RPMI8226 (cell line): Measurements from ENCODE around the gene SCN8A.
"Not testable (repeated sequence)": the region's sequence is repeated elsewhere in the genome, so short reads cannot be mapped to it uniquely, and the experiment has no call there.

Experiments used
- DNase-seq: peaks from one replicate; pipeline ENCODE4 v3.0.0-alpha.2; 2015

The SCN8A gene

DNA sequence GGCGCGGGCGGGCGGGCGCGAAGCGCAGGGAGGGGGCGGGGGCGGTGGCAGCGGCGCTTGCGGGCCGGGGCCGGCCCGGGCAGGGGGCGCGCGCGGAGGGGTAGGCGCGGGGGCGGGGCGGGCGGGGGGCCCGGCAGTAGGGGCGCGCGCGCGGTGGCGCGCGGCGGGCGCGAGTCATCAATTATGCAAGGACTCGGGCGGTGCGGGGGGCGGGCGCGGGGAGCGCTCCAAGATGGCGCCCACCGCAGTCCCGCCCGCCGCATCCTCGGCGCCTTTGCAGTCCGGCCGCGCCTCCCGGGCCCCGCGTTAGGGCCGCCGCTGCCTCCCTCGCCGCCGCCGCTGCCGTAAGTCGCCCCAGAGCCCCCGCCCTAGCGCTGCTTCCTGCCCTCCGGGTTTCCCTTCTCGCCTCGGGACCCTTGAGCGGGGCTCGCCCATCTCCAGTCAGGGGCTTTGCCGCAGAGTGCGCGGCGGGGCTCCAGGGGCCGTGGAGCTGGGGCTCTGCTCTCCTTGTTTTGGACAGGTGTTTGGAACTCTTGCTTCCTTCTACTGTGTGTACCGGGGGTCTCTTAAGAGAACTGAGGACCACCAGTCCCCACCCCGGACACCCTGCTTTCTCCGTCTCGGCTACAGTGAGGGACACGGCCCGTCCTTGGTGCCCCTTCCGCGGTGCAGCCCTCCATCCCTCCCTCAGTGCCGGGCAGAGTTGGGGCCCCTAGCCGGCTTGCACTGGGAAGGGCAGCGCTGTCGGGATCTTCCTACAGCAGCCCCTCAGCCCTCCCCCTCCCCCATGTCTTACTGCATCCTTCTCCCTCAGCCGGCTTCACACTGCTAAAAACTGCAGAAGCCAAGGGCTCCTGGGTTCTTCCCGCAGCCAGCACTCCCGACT lies at the start of gene SCN8A:
SCN8A (plus strand) TSS at position 218 of the 886 bp plus-strand sequence. CDS start 71,585 bp downstream, outside the sequence.
- DNase-seq: no peak

DNA sequence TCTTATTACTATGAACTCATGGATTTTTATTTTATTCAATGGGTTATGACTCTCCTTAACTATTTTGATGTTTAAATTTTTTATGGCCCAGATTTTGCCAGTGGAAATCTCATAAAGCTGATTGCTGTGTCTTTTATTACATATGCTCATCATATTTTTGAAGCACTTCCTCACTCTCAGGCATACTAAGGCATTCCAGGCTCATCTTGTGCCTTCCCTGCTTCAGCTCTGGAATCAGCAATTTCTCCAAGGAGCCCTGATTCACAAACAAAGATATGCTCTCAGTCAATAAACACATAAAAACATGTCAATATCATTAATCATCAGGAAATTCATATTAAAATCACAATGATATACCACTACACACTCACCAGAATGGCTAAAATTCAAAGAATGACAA lies 44.9 kb upstream of the SCN8A start:
- no peak for DNase-seq

DNA sequence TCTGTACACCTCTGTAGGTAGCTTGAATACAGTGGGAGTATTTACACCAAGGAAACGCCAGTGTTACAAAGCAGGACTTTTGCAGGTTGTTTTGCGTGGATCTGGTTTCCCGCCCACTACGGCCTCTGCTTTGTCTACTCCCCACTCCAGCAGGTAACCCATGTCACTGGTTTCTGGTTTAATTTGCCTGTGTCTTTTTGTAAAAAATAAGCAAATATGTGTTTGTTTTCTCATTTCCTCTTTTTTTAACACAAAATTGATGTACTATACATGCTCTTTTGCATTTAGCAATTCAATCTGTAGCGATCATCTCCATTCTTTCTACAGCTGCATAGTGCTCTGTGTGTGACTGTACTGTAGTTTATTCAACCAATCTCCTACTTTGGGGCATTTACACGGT lies 43.4 kb upstream of the SCN8A start:
- DNase-seq: no peak

DNA sequence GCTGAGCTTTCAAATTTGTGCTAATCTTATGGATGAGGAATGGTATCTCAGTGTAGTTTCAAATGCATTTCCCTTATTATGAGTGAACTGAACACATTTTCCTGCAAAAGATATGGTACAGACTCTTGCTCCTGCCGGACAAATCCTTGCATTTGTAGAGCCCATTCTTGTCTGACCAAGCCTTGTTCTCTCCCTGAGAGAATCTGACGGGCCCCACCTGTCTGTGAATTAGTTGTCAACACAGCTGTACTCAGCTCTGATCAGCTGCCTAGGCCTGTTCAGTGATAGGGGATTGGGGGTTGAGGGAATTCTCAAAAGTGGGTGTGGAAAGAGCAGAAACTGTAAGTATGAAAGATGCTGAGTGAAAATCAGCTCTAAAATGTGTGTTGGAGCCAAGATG lies 42.8 kb upstream of the SCN8A start:
- DNase-seq: no peak

DNA sequence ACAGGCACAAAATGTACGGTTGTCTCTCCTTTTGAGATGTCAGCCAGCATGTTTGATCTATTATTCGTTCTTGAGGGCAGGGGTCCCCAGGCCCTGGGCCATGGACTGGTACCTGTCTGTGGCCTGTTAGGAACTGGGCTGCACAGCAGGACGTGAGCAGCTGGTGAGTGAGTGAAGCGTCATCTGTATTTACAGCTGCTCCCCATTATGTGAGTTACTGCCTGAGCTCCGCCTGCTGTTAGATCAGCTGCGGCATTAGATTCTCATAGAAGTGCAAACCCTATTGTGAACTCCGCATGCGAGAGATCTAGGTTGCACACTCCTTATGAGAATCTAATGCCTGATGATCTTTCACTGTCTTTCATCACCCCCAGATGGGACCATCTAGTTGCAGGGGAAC lies 41.4 kb upstream of the SCN8A start:
- no peak for DNase-seq

DNA sequence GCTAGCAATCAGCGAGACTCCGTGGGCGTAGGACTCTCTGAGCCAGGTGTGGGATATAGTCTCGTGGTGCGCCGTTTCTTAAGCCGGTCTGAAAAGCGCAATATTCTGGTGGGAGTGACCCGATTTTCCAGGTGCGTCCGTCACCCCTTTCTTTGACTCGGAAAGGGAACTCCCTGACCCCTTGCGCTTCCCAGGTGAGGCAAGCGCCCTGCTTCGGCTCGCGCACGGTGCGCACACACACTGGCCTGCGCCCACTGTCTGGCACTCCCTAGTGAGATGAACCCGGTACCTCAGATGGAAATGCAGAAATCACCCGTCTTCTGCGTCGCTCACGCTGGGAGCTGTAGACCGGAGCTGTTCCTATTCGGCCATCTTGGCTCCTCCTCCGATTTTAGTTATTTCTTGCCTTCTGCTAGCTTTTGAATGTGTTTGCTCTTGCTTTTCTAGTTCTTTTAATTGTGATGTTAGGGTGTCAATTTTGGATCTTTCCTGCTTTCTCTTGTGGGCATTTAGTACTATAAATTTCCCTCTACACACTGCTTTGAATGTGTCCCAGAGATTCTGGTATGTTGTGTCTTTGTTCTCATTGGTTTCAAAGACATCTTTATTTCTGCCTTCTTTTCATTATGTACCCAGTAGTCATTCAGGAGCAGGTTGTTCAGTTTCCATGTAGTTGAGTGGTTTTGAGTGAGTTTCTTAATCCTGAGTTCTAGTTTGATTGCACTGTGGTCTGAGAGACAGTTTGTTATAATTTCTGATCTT lies 22.6 kb upstream of the SCN8A start:
- not testable (repeated sequence) for DNase-seq

DNA sequence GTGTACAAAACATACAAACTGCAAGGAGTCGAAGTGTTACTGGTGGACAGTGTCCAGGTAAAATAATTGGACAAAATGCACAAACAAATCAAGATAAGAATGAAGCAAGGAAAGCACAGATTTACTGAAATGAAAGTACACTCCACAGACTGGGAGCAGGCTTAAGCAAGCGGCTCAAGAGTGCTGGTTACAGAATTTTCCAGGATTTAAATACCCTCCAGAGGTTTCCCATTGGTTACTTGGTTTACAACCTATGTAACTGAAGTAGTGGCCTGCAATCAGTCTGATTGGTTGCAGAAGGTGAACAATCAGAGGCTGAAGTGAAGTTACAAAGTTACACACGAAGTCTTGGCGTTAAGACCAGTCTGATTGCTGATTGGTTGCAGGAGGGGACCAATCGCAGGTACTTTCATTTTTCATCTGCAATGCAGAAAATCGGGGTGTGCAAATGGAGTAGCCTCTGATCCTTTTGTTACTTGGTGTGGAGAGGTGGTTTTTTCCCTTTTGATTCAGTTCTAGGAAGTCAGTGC lies 11.6 kb upstream of the SCN8A start:
- no peak for DNase-seq

DNA sequence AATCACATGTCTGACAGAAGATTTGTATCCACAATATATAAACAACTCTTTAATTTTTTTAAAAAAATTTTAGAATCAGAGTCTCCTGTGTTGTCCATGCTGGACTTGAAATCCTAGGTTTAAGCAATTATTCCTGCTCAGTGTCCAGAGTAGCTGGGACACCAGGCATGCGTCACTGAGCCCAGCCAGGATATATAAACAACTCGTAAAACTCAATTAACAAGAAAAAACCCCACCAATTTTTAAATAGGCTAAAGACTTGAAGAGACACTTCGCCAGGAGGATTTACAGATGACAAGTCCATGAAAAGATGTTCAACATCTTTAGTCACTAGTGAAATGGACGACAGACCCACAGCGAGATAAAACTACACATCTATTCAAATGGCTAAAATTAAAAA lies 2.0 kb upstream of the SCN8A start:
- no peak for DNase-seq

DNA sequence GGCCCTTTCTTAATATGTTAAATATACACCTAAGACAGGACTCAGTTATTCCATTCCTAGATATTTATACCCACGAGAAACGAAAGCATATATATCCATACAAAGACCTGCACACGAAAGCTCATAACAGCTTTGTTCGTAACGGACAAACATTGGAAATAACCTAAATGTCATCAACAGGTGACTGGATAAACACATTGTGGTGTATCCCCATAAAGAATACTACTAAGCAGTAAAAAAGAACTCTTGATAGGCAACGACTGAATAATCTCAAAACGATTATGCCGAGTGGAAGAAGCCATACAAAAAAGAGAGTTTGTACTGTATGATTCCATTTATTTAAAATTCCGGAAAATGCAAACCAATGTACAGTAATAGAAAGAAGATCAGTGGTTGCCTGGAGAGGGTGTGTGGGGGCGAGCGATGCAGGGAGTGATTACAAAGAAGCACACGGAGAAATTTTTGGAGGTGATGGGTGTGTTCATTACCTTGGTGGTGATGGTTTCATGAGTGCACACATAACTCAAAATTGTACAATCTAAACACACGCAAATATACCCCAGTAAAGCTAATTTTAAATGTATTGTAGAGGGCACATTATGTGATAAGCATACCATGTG lies 1.4 kb upstream of the SCN8A start:
- no peak for DNase-seq

DNA sequence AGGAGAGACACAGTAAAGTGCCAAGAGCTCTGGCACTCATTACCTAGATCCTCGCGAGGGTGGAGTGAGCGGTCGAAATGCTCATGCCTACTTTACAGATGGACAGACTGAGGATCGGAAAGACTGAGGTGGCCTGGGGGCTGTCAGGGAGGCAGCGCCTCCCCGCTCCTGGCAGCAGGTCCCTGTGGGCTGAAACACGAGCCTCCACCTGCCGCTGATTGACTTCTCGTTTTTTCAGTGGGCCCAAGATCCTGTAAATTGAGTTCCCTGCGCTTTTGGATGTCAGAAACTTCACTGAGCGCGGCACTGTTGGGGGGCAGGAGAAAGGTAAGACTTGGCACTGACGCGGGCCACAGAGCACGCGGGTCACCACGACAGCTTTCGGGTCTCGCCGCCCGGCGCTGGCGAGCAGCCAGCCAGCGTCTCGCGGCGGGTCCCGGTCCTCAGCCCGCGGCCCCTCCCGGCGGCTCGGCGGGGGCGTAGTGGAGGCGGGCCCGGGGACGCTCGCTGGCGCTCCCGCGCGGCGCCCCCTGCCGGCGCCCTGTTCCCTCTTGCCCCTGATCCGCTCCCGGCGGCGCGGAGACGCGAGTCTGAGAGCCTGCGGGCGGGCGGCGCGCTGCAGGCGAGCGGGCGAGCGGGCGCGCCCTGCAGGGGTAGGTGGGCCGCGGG lies 552 bp upstream of the SCN8A start:
- peak; percentile 69 for DNase-seq

DNA sequence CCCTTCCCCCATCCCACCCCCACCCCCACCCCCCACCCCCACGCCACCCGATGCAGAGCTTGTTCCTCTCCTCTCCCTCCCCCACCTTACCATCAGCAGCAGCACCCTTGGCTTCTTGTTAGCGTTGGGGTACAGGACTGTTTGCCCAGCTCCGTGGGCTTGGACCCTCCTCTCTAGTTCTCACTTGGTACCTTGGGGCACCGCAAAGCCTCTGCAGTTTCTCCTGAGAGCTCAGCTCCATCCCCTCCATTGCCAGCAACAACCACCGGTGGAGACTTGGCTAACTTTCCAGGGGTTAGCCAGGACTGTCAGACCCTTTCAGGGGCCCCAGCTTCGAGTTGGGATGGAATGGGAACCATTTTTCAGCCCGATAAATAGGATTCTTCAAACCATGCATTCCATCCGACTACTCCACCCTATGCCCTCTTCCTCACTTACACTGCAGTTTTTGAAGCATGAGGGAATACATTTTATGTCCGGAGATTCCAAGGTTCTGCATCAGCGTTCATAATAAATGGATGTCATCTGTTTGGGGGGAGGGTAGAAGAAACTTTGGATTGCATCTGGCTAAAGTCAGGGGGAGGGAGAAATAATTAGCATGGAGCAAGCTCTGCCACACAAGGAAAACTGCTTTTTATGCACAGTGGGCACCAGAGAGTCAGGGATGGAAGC lies 1.1 kb downstream of the SCN8A start:
- DNase-seq: no peak

DNA sequence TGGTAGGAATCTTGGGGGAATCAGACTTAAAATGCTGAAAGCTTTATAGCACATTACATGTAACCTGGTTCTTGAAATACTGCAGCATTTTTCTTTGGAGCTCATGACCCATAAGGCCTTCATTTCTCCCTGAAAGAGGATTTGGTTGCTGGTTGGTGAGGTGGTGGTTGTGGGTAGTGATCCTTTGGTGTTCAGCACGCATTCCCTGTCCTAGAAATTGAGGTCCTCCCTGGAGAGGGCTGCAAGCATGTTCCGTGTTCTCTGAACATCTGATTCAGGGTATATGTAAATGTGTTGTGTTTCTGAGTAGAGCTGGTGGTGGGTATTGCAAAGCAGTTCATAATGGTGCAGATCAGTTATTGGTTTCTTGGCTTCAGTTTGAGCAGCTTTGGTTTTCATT lies 2.0 kb downstream of the SCN8A start:
- DNase-seq: no peak

DNA sequence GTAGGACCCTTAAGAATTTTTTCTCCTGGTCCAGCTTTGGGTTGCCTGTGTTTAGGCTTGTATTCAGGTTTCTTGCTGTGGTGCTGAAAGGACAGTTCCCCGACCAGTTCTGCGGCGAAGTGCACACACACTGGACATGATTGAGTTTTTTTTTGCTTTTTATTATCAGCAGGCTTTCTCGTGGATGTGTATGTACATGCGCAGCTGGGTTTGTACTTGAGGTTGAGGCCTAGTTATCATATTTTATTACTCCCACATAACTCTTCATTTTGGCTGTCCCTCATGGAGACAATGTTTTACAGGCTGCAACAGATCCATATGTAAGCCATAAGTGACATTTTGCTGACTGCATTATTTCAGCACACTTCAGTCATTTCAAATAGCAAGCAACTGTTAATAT lies 2.5 kb downstream of the SCN8A start:
- DNase-seq: peak; percentile 54

DNA sequence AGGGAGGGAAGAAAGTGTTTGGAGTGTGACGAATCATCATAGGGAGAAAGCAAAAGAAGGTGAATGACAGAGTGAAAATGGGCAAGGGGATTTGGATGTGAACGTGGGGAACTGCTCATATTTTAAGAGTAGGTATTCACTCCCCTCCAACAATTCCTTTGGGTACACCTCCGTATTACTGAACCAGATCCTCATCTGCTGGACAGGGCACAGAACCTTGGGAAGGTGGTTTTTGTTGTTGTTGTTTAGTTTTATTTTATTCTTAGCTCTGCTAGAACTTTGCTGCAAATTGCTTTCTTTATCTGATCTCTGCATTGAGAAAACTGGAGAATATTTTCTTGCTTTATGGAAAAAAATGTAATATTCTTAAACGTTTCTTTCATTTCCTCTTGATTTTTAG lies 7.1 kb downstream of the SCN8A start:
- DNase-seq: no peak

DNA sequence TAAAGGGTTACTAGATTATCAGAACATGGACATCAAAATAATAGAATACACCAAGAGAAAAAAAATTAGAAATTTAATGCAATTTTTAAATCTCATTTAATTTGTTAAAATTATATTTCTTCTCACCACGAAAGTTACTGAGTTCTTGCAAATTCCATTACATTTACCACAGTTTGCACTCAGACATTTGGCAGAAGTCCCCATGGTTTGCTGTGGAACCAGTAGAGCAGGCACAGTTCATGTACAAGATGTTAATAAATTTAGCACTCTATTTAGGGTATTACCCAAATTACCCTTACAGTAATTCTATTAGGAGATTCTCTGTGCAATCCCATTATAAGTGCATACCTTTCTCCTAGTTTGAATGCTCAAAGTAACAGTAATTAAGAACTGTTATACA lies 9.7 kb downstream of the SCN8A start:
- no peak for DNase-seq

DNA sequence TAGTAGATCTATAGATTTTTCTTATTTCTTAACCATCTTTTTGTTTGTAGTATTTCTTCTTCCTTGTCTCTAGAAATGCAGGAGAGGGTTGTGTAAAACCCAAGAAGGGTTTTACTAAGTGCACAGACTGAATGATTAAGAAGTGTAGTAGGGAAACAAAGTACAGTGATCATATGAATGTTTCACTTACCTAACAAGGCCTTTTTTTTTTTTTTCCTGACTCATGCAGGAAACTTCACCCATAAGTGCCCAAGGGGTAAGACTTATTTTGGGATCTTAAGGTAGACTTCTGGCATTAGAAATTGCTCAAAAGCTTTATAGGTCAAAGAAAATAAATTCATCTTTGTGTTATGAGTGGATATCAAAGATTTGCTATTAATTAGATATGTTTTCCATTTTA lies 10.2 kb downstream of the SCN8A start:
- no peak for DNase-seq

DNA sequence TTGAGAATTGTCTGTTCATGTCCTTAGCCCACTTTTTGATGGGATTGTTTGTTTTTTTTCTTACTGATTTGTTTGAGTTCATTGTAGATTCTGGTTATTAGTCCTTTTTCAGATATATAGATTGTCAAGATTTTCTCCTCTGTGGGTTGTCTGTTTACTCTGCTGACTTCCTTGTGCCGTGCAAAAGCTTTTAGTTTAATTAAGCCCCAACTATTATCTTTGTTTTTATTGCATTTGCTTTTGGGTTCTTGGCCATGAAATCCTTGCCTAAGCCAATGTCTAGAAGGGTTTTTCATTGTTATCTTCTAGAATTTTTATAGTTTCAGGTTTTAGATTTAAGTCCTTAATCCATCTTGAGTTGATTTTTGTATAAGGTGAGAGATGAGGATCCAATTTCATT lies 14.9 kb downstream of the SCN8A start:
- not testable (repeated sequence) for DNase-seq

DNA sequence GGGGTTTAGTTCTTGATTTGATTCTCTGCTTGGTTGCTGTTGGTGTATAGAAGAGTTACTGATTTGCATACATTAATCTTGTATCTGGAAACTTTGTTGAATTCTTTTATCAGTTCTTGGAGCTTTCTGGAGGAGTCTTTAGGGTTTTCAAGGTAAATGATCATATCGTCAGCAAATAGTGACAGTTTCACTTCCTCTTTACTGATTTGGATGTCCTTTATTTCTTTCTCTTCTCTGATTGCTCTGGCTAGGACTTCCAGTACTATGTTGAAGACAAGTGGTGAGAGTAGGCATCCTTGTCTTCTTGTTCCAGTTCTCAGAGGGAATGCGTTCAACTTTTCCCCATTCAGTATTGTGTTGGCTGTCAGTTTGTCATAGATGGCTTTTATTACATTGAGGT lies 16.2 kb downstream of the SCN8A start:
- DNase-seq: peak; percentile 8

DNA sequence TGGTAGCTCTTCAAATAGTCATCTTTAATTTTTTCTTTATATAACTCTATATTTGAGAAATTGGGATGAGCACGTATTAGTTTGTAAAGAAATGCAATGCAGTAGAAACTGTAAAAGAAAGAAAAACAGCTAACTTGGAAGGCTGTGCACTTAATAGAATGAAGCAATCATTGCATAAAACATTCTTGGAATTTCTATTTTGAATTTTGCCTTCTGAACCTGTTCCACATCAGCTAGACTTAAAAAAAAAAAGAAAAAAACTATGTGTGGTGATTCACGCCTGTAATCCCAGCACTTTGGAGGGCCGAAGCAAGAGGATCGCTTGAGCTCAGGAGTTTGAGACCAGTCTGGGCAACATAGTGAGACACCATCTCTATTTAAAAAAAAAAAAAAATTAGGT lies 29.4 kb downstream of the SCN8A start:
- no peak for DNase-seq

DNA sequence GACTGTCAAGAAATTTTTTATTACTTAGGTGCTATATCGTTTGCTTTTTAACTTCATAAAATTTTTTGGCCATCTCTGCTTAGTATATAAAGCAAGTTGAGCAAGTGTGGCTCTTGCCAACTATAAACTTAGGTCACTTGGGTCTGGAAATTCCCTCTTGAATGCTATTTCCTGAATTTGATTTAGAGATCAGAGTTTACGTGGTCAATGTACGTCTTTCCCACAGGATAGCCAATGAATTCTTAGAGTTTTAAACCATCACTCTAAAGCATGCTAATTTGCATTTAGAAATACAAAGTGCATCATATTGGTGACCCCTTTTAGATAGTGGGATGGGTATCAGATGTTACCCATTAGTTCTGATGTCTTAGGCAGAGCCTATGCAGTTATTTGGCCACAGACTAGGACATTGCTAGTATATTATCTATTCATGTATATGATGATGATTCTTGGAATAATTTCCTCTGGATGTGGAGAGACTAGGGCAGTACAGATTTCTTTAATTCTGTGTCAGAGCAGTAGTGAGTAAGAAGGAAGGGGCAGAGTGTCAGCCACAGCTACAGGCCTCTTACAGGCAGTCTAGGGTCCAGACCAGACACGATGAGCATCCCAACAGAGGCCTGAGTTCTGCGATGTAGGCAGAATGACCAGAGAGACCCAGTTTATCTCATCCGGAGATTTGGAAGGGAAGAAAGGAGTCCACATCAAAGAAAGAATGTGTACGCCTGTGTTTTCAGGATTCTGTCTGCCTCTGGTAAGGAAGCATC lies 30.3 kb downstream of the SCN8A start:
- no peak for DNase-seq

DNA sequence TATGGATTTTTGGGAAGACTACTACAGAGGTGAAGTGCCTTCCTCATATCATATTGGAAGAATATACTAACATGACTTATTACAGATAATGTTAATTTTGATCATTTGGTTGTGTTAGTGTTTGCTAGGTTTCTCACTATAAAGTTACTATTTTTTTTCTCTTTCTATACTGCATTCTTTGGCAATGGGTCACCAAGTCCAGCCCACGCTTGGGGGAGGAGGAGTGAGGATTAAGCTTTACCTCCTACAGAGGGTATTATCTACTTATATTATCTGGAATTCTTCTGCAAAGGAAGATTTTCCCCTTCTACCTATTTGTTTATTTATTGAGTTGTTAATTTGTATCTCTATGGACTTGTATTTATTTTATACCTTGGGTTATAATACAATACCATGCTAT lies 31.5 kb downstream of the SCN8A start:
- DNase-seq: no peak

DNA sequence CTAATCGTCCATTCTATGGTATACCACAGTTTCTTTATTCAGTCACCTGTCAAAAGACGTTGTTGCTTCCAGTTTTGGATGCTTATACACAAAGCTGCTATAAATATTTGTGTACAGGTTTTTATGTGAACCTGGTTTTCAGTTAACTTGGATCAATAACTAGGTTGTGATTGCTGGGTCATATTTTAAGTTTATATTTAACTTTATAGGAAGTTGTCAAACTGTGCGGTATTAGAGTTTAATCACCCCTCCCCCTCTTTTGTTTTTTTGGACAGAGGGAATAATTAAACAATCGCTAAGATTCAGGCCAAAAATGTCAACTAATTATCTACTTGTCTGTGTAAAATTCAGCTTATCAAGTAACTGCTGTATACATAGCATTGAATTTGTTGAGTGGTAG lies 34.3 kb downstream of the SCN8A start:
- DNase-seq: no peak
